GM23248 (cell line): ENCODE results near the gene SMIM10L2A. TPM values are rescaled to one million over a fixed set of nuclear protein-coding genes. Genes with fewer than 3 reads are reported as not detected.

ENCODE experiments used
- DNase-seq: peaks from one replicate; pipeline ENCODE4 v3.0.0-alpha.2; 2015
- H2AFZ ChIP-seq: fragments of 200-600 bp; sonication (generic); 2 replicates; pipeline ENCODE4 v1.6.1; 2016; ENCODE audit warnings: antibody characterized with exemption
- H3F3A ChIP-seq: fragments of 200-600 bp; sonication (generic); 2 replicates; pipeline ENCODE4 v1.6.1; 2016; ENCODE audit warnings: mild to moderate bottlenecking, antibody characterized with exemption, mixed run types; ENCODE audit not compliant: insufficient read depth
- H3K27ac ChIP-seq: fragments of 200-600 bp; sonication (generic); 2 replicates; pipeline ENCODE4 v1.5.1; 2016; ENCODE audit warnings: mild to moderate bottlenecking
- H3K27me3 ChIP-seq: fragments of 200-600 bp; sonication (generic); replicated peaks from 2 replicates; pipeline ENCODE4 v1.6.1; 2016; ENCODE audit warnings: mild to moderate bottlenecking; ENCODE audit not compliant: insufficient read depth
- H3K36me3 ChIP-seq: fragments of 200-600 bp; sonication (generic); 2 replicates; pipeline ENCODE4 v1.6.1; 2016; ENCODE audit warnings: low read depth, mild to moderate bottlenecking
- H3K4me1 ChIP-seq: fragments of 200-600 bp; sonication (generic); 2 replicates; pipeline ENCODE4 v1.6.1; 2016; ENCODE audit warnings: mild to moderate bottlenecking; ENCODE audit not compliant: insufficient read depth
- H3K4me2 ChIP-seq: fragments of 200-600 bp; sonication (generic); one replicate; pipeline ENCODE4 v1.6.1; 2016; ENCODE audit warnings: mild to moderate bottlenecking; ENCODE audit not compliant: unreplicated experiment
- H3K4me3 ChIP-seq: fragments of 200-600 bp; sonication (generic); 2 replicates; pipeline ENCODE4 v1.5.1; 2016; ENCODE audit warnings: mild to moderate bottlenecking
- H3K79me2 ChIP-seq: fragments of 200-600 bp; sonication (generic); 2 replicates; pipeline ENCODE4 v1.6.1; 2016; ENCODE audit warnings: mild to moderate bottlenecking; ENCODE audit not compliant: insufficient read depth
- H3K9ac ChIP-seq: fragments of 200-600 bp; sonication (generic); 2 replicates; pipeline ENCODE4 v1.6.1; 2016; ENCODE audit warnings: mild to moderate bottlenecking
- H3K9me2 ChIP-seq: fragments of 200-600 bp; sonication (generic); 2 replicates; pipeline ENCODE4 v1.6.1; 2016; ENCODE audit warnings: mixed run types, mild to moderate bottlenecking, moderate library complexity; ENCODE audit not compliant: insufficient read depth
- H3K9me3 ChIP-seq: fragments of 200-600 bp; sonication (generic); one replicate; pipeline ENCODE4 v1.6.1; 2017; ENCODE audit warnings: low read depth
- H4K20me1 ChIP-seq: fragments of 200-600 bp; sonication (generic); 2 replicates; pipeline ENCODE4 v1.6.0; 2016; ENCODE audit not compliant: insufficient read depth
- EZH2 ChIP-seq: fragments of 200-600 bp; sonication (generic); IDR thresholded peaks from 2 replicates; pipeline ENCODE4 v1.6.1; 2018; ENCODE audit warnings: antibody characterized with exemption, mild to moderate bottlenecking; ENCODE audit not compliant: insufficient read depth, poor library complexity, severe bottlenecking
- EZH2phosphoT487 ChIP-seq: fragments of 200-600 bp; sonication (generic); IDR thresholded peaks from 2 replicates; pipeline ENCODE4 v1.6.1; 2018; ENCODE audit warnings: antibody characterized with exemption, moderate library complexity, mild to moderate bottlenecking, low read depth; ENCODE audit not compliant: insufficient read depth
- WGBS, 2 experiments: methylation state at CpG; one replicate each; pipeline ENCODE4 v1.1.6; 2015 to 2017; ENCODE audit warnings: low lambda C conversion rate in 2 of 2, low coverage in 1 of 2; ENCODE audit errors: missing lambda C conversion rate in 2 of 2; 5-methylcytosine and 5-hydroxymethylcytosine counted together
- in situ Hi-C: fragments of 300-500 bp; cut with MboI; formaldehyde crosslinking; loops from 2 replicates; pipeline ENCODE4 v1.15.0; 2020
- polyA plus RNA-seq: library from polyadenylated mRNA; unstranded; fragments of >200 nt; fragmentation: Nextera tagmentation; extraction: Ambion mirVana; gene quantifications from 2 replicates; pipeline ENCODE4 v1.2.1, GENCODE V29; 2016
- total RNA-seq: library from RNA; depleted of rRNA; stranded (reverse); fragments of >200 nt; shearing (Covaris generic); gene quantifications from 2 replicates; pipeline ENCODE4 v1.2.3, GENCODE V29; 2014

SMIM10L2A gene
- total and polyA plus RNA-seq, 2 experiments from 2014 or later: not detected

GRCh38 chrX:135435139-135435922, 13.6 kb downstream of the SMIM10L2A start:
- no peaks in the 10 kb centered on the region for H3K4me1 ChIP-seq
- no peak overlapping the region for H3K27ac ChIP-seq
- H2AFZ ChIP-seq: no peak overlapping the region
- H3K79me2 ChIP-seq: no peaks in the 10 kb centered on the region
- H3K4me2 ChIP-seq: no peak overlapping the region
- no peak overlapping the region for H3K9ac ChIP-seq
- 75% methylated on average over 16 to 19 of the region's 31 CpGs for WGBS, 2 experiments
- DNase-seq: no peak
- H3K36me3 ChIP-seq: no peaks in the 10 kb centered on the region
- in situ Hi-C loops: no loop called here
- H3F3A ChIP-seq: no peaks in the 10 kb centered on the region
- no peaks in the 10 kb centered on the region for H3K9me3 ChIP-seq
- TF ChIP-seq EZH2phosphoT487 (no peak), EZH2 (no peak)
- H3K27me3 ChIP-seq: no peaks in the 10 kb centered on the region
- H3K9me2 ChIP-seq: no peaks in the 10 kb centered on the region
- no peaks in the 10 kb centered on the region for H4K20me1 ChIP-seq
- no peak overlapping the region for H3K4me3 ChIP-seq

DNA sequence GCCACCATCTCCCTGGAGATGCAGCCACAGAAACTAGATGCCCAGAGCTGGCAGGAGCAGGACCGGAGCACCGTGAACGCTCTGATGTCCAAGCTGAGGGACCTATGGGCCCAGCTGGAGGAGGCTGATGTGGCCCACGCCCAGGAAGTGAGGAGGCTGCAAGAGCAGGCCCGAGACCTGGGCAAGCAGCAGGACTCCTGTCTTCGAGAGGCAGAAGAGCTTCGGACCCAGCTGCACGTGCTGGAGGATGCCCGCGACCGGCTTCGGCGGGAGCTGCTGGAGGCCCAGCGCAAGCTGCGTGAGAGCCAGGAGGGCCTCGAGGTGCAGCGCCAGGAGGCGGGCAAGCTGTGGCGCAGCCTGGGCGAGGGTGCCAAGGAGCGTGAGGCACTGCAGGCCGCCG, 14.2 kb downstream of the SMIM10L2A start:
- in situ Hi-C loops: no loop called here
- Histone ChIP-seq H3F3A (no peaks in the 10 kb centered on the region), H3K27me3 (no peaks in the 10 kb centered on the region), H3K79me2 (no peaks in the 10 kb centered on the region), H3K9ac (no peak overlapping the region), H3K9me2 (no peaks in the 10 kb centered on the region), H3K9me3 (no peaks in the 10 kb centered on the region), H3K27ac (no peak overlapping the region), H3K36me3 (no peaks in the 10 kb centered on the region), H2AFZ (no peak overlapping the region), H3K4me2 (no peak overlapping the region), H4K20me1 (no peaks in the 10 kb centered on the region), H3K4me1 (no peaks in the 10 kb centered on the region), H3K4me3 (no peak overlapping the region)
- no peak for DNase-seq
- 75 to 96% methylated on average over 4 to 22 of the region's 23 CpGs for WGBS, 2 experiments
- no peak for TF ChIP-seq EZH2
- TF ChIP-seq EZH2phosphoT487: no peak

DNA sequence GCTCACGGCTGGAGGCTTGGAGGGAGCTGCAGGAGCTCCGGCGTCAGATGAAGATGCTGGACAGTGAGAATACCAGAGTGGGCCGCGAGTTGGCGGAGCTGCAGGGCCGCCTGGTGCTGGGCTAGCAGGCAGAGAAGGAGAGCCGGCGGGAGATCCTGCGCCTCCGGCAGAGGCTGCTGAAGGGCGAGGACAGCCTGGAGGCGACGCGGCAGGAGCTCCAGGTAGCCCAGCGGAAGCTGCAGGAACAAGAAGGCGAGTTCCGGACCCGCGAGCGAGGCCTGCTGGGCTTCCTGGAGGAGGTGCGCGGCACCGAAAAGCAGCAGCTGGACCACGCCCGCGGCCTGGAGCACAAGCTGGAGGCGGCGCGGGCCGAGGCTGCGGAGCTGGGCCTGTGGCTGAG, 14.7 kb downstream of the SMIM10L2A start:
- Histone ChIP-seq H3K9me3 (no peaks in the 10 kb centered on the region), H3K36me3 (no peaks in the 10 kb centered on the region), H2AFZ (no peak overlapping the region), H3K4me2 (no peak overlapping the region), H3K4me3 (no peak overlapping the region), H4K20me1 (no peaks in the 10 kb centered on the region), H3K9ac (no peak overlapping the region), H3K79me2 (no peaks in the 10 kb centered on the region), H3K27me3 (no peaks in the 10 kb centered on the region), H3K4me1 (no peaks in the 10 kb centered on the region), H3K9me2 (no peaks in the 10 kb centered on the region), H3F3A (no peaks in the 10 kb centered on the region), H3K27ac (no peak overlapping the region)
- in situ Hi-C loops: no loop called here
- TF ChIP-seq EZH2phosphoT487 (no peak), EZH2 (no peak)
- 56 to 81% methylated on average over 4 to 12 of the region's 32 CpGs for WGBS, 2 experiments
- DNase-seq: no peak

DNA sequence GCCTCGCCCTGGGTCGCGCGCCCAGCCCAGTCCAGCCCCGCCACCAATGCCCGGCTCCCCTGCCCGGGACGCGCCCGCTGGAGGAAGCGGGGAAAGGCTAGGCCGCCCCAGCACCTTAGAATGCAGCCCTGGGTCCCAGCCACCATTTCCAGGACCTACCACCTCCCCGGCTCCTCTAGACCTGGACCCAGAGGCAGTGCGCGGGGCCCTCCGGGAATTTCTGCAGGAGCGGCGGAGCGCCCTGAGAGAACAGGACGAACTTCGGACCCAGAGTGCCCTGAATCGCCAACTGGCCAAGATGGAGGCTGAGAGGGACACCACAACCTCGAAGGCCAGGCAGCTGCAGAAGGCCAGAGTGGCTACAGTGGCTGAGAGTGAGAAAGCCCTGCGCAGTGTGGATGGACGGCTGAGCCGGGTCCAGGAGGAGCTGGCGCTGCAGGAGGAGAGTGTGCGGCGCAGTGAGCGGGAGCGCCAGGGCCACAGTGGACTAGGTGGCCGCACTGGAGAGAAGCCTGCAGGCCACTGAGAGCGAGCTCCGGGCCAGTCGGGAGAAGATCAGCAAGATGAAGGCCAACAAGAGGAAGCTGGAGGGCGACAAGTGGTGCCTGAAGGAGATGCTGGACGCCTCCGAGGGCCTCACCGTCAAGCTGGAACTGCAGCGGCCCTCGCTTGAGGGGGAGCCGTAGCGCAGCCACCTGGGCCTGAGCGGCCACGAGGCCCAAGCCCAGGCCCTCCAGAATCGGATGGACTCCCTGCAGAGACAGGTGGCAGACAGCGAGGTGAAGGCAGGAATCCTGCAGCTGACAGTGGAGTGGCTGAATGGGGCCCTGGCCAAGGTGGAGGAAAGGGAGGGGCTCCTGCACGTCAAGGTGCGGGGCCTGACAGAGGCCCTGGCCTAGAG, 15.5 kb downstream of the SMIM10L2A start:
- in situ Hi-C loops: no loop called here
- no peak for DNase-seq

More for the DNA sequence above, 15.5 kb downstream of the SMIM10L2A start:
- no peaks in the 10 kb centered on the region for H3K27me3 ChIP-seq
- H3K4me2 ChIP-seq: no peak overlapping the region
- no peak overlapping the region for H3K27ac ChIP-seq
- no peaks in the 10 kb centered on the region for H3K79me2 ChIP-seq
- no peaks in the 10 kb centered on the region for H4K20me1 ChIP-seq
- no peaks in the 10 kb centered on the region for H3K4me1 ChIP-seq
- H3K36me3 ChIP-seq: no peaks in the 10 kb centered on the region
- WGBS, 2 experiments: 71 to 73% methylated on average over 18 to 39 of the region's 49 CpGs
- H3K9me3 ChIP-seq: no peaks in the 10 kb centered on the region
- no peak overlapping the region for H3K9ac ChIP-seq
- TF ChIP-seq EZH2 (no peak), EZH2phosphoT487 (no peak)
- H3F3A ChIP-seq: no peaks in the 10 kb centered on the region
- no peaks in the 10 kb centered on the region for H3K9me2 ChIP-seq
- H2AFZ ChIP-seq: no peak overlapping the region
- H3K4me3 ChIP-seq: no peak overlapping the region
